K562 (cell line): ENCODE results near the gene DHRS13. TPM values are rescaled to one million over a fixed set of nuclear protein-coding genes. Genes with fewer than 3 reads are reported as not detected.

Experiments used
- ATAC-seq: fragments of 200-7000 bp; cut with Tn5 transposase; 3 replicates; pipeline ENCODE4 v1.9.1; 2020; ENCODE audit warnings: moderate library complexity
- BruUV-seq: library from RNA; stranded (reverse); fragments of 400-500 nt; replicated peaks from 2 replicates; lab custom pipeline; 2021; lab: Mats Ljungman, UMichigan
- CTCF ChIA-PET: fragments of 300-600 bp; formaldehyde crosslinking; extraction: SDS; loops from one replicate; lab custom pipeline; 2021; ENCODE audit warnings: low intra/inter-chr PET ratio; lab: Yijun Ruan, JAX
- POLR2A ChIA-PET: fragments of 300-600, 350-650 bp; sonication (Branson Sonifier 250); formaldehyde crosslinking; extraction: SDS; loops from one replicate; lab custom pipeline; 2021; ENCODE audit warnings: antibody characterized with exemption, inconsistent platforms; lab: Yijun Ruan, JAX
- DNase-seq, 4 experiments: peaks; one replicate each; pipeline versions ENCODE4 v3.0.0 to v3.0.0-alpha.2; 2011 to 2018; ENCODE audit warnings: low spot score in 3 of 4, mixed read lengths in 3 of 4; ENCODE audit errors: extremely low read depth in 1 of 4
- FAIRE-seq: peaks from 2 replicates; lab custom pipeline; 2011; peaks lifted over from hg19 to GRCh38; lab: Jason Lieb, UNC
- H2AFZ ChIP-seq: 2 replicates; pipeline ENCODE4 v1.6.0; 2011; ENCODE audit warnings: low read depth, low read length, control low read depth, inconsistent platforms
- H3K27ac ChIP-seq: fragments of 200-600 bp; 3 replicates; pipeline ENCODE4 v1.8.0; 2011; ENCODE audit warnings: low read depth, mild to moderate bottlenecking, control low read depth, inconsistent platforms, low read length, moderate library complexity, mixed read lengths; ENCODE audit errors: extremely low read depth
- H3K27me3 ChIP-seq, 2 experiments: fragments of 300-600 bp in 1 of 2; 2 replicates in 1 of 2; 3 replicates in 1 of 2; pipeline versions ENCODE4 v1.6.0 to v1.8.0; 2011; ENCODE audit warnings: inconsistent platforms in 2 of 2, low read length in 2 of 2, mild to moderate bottlenecking in 1 of 2, mixed read lengths in 1 of 2, moderate library complexity in 1 of 2; ENCODE audit not compliant: control insufficient read depth in 2 of 2, insufficient read depth in 2 of 2
- H3K36me3 ChIP-seq: fragments of 300-600 bp; 3 replicates; pipeline ENCODE4 v1.8.0; 2011; ENCODE audit warnings: mild to moderate bottlenecking, low read length, inconsistent platforms; ENCODE audit not compliant: control insufficient read depth, insufficient read depth
- H3K4me1 ChIP-seq, 2 experiments: fragments of 200-600 bp in 1 of 2; replicated peaks in 1 of 2; 2 replicates in 1 of 2; 3 replicates in 1 of 2; pipeline versions ENCODE4 v1.5.1 to v1.8.0; 2011; ENCODE audit warnings: inconsistent platforms in 2 of 2, low read length in 2 of 2, mild to moderate bottlenecking in 1 of 2, mixed read lengths in 1 of 2, moderate library complexity in 1 of 2; ENCODE audit not compliant: control insufficient read depth in 2 of 2, insufficient read depth in 2 of 2
- H3K4me2 ChIP-seq: 2 replicates; pipeline ENCODE4 v1.6.1; 2011; ENCODE audit warnings: low read length, control low read depth, inconsistent platforms, mixed read lengths; ENCODE audit not compliant: insufficient read depth
- H3K4me3 ChIP-seq: fragments of 200-600 bp; sonication (generic), shearing (Covaris generic); 2 replicates; pipeline ENCODE4 v1.5.1; 2016; ENCODE audit warnings: control low read depth, inconsistent platforms
- H3K79me2 ChIP-seq: fragments of 200-600 bp; 3 replicates; pipeline ENCODE4 v1.8.0; 2011; ENCODE audit warnings: low read length, inconsistent platforms; ENCODE audit not compliant: control insufficient read depth, insufficient read depth
- H3K9ac ChIP-seq, 2 experiments: 2 replicates each; pipeline versions ENCODE4 v1.6.0 to v1.6.1; 2011; ENCODE audit warnings: low read depth in 2 of 2, low read length in 2 of 2, control low read depth in 1 of 2, inconsistent platforms in 1 of 2, mild to moderate bottlenecking in 1 of 2, mixed read lengths in 1 of 2; ENCODE audit not compliant: insufficient read depth in 1 of 2
- H3K9me1 ChIP-seq: one replicate; pipeline ENCODE4 v1.6.0; 2011; ENCODE audit warnings: inconsistent platforms, mild to moderate bottlenecking, low read length, moderate library complexity; ENCODE audit not compliant: control insufficient read depth, insufficient read depth
- H3K9me3 ChIP-seq: replicated peaks from 2 replicates; pipeline ENCODE4 v1.5.1; 2011; ENCODE audit warnings: low read depth, low read length, inconsistent platforms; ENCODE audit not compliant: control insufficient read depth, insufficient read depth
- H4K20me1 ChIP-seq: replicated peaks from 2 replicates; pipeline ENCODE4 v1.6.1; 2011; ENCODE audit warnings: low read length, inconsistent platforms, mixed read lengths; ENCODE audit not compliant: control insufficient read depth, insufficient read depth
- U2AF1 ChIP-seq: fragments of 200-400 bp; formaldehyde crosslinking; optimal IDR thresholded peaks from 2 replicates; pipeline ENCODE3; 2017; ENCODE audit warnings: mild to moderate bottlenecking, low read depth, low read length, moderate library complexity
- ZNF197 ChIP-seq: fragments of 200-800 bp; sonication (Bioruptor generic); IDR thresholded peaks from 2 replicates; pipeline ENCODE4 v1.6.1; 2016; ENCODE audit warnings: low read depth, missing genetic modification characterization, missing compliant biosample characterization
- in situ Hi-C: fragments of 300-500 bp; cut with MboI; formaldehyde crosslinking; loops from 4 replicates; pipeline ENCODE4 v1.15.0; 2018; ENCODE audit warnings: inconsistent platforms, mixed read lengths
- intact Hi-C: fragments of 100-400 bp; cut with micrococcal nuclease; formaldehyde crosslinking; loops from 2 replicates; pipeline ENCODE4 v1.14.2; 2022
- polyA plus RNA-seq, 8 experiments: library from polyadenylated mRNA; depleted of rRNA in 4 of 8; stranded (reverse) in 5 of 8; unstranded in 3 of 8; fragments of >200 nt; fragmentation: Nextera tagmentation in 2 of 8; fragmentation: Illumina TruSeq in 1 of 8; extraction: Ambion mirVana in 2 of 8; extraction: Trizol in 1 of 8; gene quantifications; 2 replicates each; pipeline versions ENCODE4 v1.2.1 to v1.2.3, GENCODE V29; 2011 to 2014; ENCODE audit warnings: inconsistent platforms in 1 of 8, missing spikeins in 1 of 8
- total RNA-seq, 7 experiments: library from RNA; depleted of rRNA in 6 of 7; stranded (reverse); fragments of >200 nt in 6 of 7; fragmentation: Illumina TruSeq in 2 of 7; extraction: Trizol in 2 of 7; gene quantifications; 2 replicates each; pipeline versions ENCODE4 v1.2.1 to v1.2.3, GENCODE V29; 2011 to 2021; ENCODE audit warnings: low replicate concordance in 1 of 7
- TF ChIP-seq, protein P1 (sequence below): fragments of 250-450 bp; sonication (Bioruptor Pico); IDR thresholded peaks from 2 replicates; pipeline ENCODE4 v1.4.0; 2020

The DHRS13 gene
- total and polyA plus RNA-seq, 9 of the 15 experiments (the other 6 are each of a cell fraction or from before 2014, with no cell fraction given): 0.32 to 52.3 (median 34.3) TPM; not detected in 1

DNA sequence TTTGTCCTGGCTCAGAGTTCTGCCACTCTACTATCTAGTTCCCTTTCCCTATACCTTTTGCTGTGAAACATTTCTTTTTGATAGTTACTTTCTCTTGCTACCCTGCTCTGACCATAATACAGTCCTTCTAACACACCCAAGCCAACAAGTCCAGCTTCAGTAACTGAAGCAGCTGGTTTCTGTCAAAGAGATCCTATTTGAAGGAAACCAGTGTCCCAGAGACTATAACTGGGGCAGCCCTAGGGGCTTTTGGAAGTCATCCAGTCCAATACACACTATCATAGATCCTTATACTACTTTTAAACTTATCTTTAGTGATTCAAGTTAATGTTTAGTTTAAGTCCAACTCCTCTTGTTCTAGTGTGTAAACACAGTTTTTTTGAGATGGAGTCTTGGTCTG is 17.3 kb upstream of the DHRS13 start:
- Histone ChIP-seq H3K9me1 (no peaks in the 10 kb centered on the region), H3K9me3 (no peaks in the 10 kb centered on the region), H4K20me1 (no peaks in the 10 kb centered on the region), H2AFZ (no peak overlapping the region), H3K27ac (no peak overlapping the region), H3K4me1 (peaks cover 4% of the 10 kb centered on the region in 2 experiments; a peak in 4 of 5 replicates), H3K4me3 (no peak overlapping the region), H3K36me3 (peaks cover 91% of the 10 kb centered on the region), H3K27me3 (no peaks in the 10 kb centered on the region), H3K79me2 (peaks cover 10% of the 10 kb centered on the region; the same call in 2 of the 3 replicates), H3K4me2 (no peak overlapping the region), H3K9ac (no peak overlapping the region)
- ATAC-seq (no peak), DNase-seq (no peak), FAIRE-seq (no peak)
- TF ChIP-seq ZNF197: no peak
- TF ChIP-seq, protein P1, sequence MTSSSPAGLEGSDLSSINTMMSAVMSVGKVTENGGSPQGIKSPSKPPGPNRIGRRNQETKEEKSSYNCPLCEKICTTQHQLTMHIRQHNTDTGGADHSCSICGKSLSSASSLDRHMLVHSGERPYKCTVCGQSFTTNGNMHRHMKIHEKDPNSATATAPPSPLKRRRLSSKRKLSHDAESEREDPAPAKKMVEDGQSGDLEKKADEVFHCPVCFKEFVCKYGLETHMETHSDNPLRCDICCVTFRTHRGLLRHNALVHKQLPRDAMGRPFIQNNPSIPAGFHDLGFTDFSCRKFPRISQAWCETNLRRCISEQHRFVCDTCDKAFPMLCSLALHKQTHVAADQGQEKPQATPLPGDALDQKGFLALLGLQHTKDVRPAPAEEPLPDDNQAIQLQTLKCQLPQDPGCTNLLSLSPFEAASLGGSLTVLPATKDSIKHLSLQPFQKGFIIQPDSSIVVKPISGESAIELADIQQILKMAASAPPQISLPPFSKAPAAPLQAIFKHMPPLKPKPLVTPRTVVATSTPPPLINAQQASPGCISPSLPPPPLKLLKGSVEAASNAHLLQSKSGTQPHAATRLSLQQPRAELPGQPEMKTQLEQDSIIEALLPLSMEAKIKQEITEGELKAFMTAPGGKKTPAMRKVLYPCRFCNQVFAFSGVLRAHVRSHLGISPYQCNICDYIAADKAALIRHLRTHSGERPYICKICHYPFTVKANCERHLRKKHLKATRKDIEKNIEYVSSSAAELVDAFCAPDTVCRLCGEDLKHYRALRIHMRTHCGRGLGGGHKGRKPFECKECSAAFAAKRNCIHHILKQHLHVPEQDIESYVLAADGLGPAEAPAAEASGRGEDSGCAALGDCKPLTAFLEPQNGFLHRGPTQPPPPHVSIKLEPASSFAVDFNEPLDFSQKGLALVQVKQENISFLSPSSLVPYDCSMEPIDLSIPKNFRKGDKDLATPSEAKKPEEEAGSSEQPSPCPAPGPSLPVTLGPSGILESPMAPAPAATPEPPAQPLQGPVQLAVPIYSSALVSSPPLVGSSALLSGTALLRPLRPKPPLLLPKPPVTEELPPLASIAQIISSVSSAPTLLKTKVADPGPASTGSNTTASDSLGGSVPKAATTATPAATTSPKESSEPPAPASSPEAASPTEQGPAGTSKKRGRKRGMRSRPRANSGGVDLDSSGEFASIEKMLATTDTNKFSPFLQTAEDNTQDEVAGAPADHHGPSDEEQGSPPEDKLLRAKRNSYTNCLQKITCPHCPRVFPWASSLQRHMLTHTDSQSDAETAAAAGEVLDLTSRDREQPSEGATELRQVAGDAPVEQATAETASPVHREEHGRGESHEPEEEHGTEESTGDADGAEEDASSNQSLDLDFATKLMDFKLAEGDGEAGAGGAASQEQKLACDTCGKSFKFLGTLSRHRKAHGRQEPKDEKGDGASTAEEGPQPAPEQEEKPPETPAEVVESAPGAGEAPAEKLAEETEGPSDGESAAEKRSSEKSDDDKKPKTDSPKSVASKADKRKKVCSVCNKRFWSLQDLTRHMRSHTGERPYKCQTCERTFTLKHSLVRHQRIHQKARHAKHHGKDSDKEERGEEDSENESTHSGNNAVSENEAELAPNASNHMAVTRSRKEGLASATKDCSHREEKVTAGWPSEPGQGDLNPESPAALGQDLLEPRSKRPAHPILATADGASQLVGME: no peak
- TF ChIP-seq U2AF1: no peak
- POLR2A ChIA-PET: interaction anchor here (0.6 to 1.7 kb wide), 4 partner anchors 9 to 328 kb away, joined by 3 to 6 read pairs (median 3); no protein-coding TSS in a partner anchor
- intact Hi-C loops (no loop called here), in situ Hi-C loops (no loop called here)
- CTCF ChIA-PET: no interaction called here
- BruUV-seq: no TSS peak
